ENCODE measurements around the gene PTPRM. TPM values are rescaled to one million over a fixed set of nuclear protein-coding genes. Genes with fewer than 3 reads are reported as not detected.

PTPRM gene
- total and polyA plus RNA-seq, 2 of the 8 experiments (the other 6 are each of a cell fraction or from before 2014, with no cell fraction given), result 4.1 to 7.0 TPM

DNA sequence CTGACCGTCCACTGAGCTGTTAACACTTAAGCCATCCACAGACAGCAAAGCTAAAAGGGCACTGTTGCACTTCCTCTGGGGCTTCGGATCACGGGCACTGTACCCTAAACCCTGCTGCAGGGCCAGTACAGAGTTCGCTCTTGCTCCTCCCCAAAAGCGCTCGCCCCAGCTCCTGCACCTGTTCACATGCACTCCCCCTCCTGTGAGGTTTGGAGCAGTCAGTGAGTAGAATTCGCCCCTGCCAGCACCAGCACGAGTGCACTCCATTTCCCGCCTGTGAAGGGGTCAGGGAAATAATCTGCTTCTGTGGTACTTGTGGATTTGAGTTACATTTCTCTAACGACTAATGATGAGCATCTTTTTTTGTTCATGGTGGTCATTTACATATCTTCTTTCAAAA lies 158.8 kb downstream of the PTPRM start:
- H3K79me1 ChIP-seq (ENCODE audit: low read depth, low read length), result no peaks in the 10 kb centered on the region
- H3K23ac ChIP-seq (ENCODE audit: insufficient read length), result no peak overlapping the region
- no peak overlapping the region for H2AFZ ChIP-seq (ENCODE audit: low read length)
- H2BK120ac ChIP-seq (replicated peaks; ENCODE audit: low read depth, low read length), result no peak overlapping the region
- H4K5ac ChIP-seq (ENCODE audit: insufficient read length, low read depth, low read length), result no peak overlapping the region
- H3K4ac ChIP-seq (replicated peaks; ENCODE audit: insufficient read length, low read depth, low read length), result no peak overlapping the region
- no peak overlapping the region for H3K18ac ChIP-seq (ENCODE audit: extremely low read depth, low read length)
- no peaks in the 10 kb centered on the region for H3K79me2 ChIP-seq (ENCODE audit: control insufficient read depth in 1 of 2, insufficient read depth in 2 of 2, low read length in 2 of 2)
- H3K56ac ChIP-seq (replicated peaks; ENCODE audit: insufficient read length, low read depth, low read length), result no peak overlapping the region
- H3K4me1 ChIP-seq (replicated peaks in 1 of 4; ENCODE audit: control insufficient read depth in 3 of 4, insufficient read depth in 4 of 4, low read length in 3 of 4), result peaks cover 0 to 12% (median 5%) of the 10 kb centered on the region in 4 experiments; a peak in 6 of 7 replicates
- DNase-seq (ENCODE audit: low read depth in 1 of 2, low spot score in 2 of 2) (no peak), FAIRE-seq (no peak)
- POLR2A ChIA-PET (ENCODE audit: partially characterized antibody), result no interaction called here
- H3K4me3 ChIP-seq (ENCODE audit: extremely low read depth in 1 of 4, insufficient read depth in 2 of 4, low read depth in 3 of 4, low read length in 4 of 4), result no peak overlapping the region
- 0 out of 2 replicates have a peak overlapping the region, but pooled peaks have one; percentile 40 for H2BK12ac ChIP-seq (ENCODE audit: low read depth, low read length)
- no peaks in the 10 kb centered on the region for H4K20me1 ChIP-seq (replicated peaks in 1 of 2; ENCODE audit: control insufficient read depth in 1 of 2, insufficient read depth in 2 of 2, low read length in 2 of 2)
- H2AK5ac ChIP-seq (ENCODE audit: low read depth, low read length), result 0 out of 2 replicates have a peak overlapping the region, but pooled peaks have one; percentile 11
- CTCF ChIA-PET (ENCODE audit: partially characterized antibody), result interaction anchor here (1.0 to 3.0 kb wide), 2 partner anchors 9 to 16 kb away, joined by 3 to 11 read pairs; no protein-coding TSS in a partner anchor
- H3K23me2 ChIP-seq (ENCODE audit: low read depth, low read length), result no peaks in the 10 kb centered on the region
- TF ChIP-seq, protein P1, sequence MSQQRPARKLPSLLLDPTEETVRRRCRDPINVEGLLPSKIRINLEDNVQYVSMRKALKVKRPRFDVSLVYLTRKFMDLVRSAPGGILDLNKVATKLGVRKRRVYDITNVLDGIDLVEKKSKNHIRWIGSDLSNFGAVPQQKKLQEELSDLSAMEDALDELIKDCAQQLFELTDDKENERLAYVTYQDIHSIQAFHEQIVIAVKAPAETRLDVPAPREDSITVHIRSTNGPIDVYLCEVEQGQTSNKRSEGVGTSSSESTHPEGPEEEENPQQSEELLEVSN (IDR thresholded peaks at IDR 0.05), result 0 out of 2 replicates have a peak, but pooled peaks have one; percentile 28
- TF ChIP-seq GTF2F1 (IDR thresholded peaks at IDR 0.05; ENCODE audit: borderline replicate concordance, low read depth, low read length), result no peak
- no peak overlapping the region for H2BK15ac ChIP-seq (ENCODE audit: low read length)
- no peak overlapping the region for H2BK5ac ChIP-seq (ENCODE audit: low read depth, low read length)
- H4K91ac ChIP-seq (replicated peaks; ENCODE audit: insufficient read length, low read length), result no peak overlapping the region
- H3K9me3 ChIP-seq (ENCODE audit: insufficient read depth in 2 of 2, low read depth in 1 of 2, low read length in 1 of 2), result no peaks in the 10 kb centered on the region
- 84% methylated on average over 10 of the region's 10 CpGs; no CpG with 5 or more reads in 1 of the 2 experiments for WGBS, 2 experiments (ENCODE audit: extremely low coverage in 1 of 2, insufficient coverage in 1 of 2, insufficient read length in 1 of 2, insufficient replicate concordance in 2 of 2, low coverage in 1 of 2, low lambda C conversion rate in 2 of 2, missing lambda C conversion rate in 1 of 2)
- no peak overlapping the region for H3K4me2 ChIP-seq (ENCODE audit: insufficient read depth in 1 of 2, low read depth in 2 of 2, low read length in 2 of 2)
- H3K9ac ChIP-seq (replicated peaks in 1 of 4; ENCODE audit: extremely low read depth in 1 of 4, low read depth in 3 of 4, low read length in 3 of 4), result no peak overlapping the region
- H2BK20ac ChIP-seq (ENCODE audit: low read length), result 0 out of 2 replicates have a peak overlapping the region, but pooled peaks have one; percentile 29
- H3K27ac ChIP-seq (ENCODE audit: low read depth, low read length), result no peak overlapping the region
- H3K14ac ChIP-seq (ENCODE audit: insufficient read length), result no peak overlapping the region
- H3K27me3 ChIP-seq (replicated peaks in 1 of 4; ENCODE audit: control insufficient read depth in 3 of 4, extremely low read depth in 1 of 4, insufficient read depth in 3 of 4, low read length in 3 of 4), result no peaks in the 10 kb centered on the region
- H3K36me3 ChIP-seq (ENCODE audit: control insufficient read depth in 2 of 4, insufficient read depth in 4 of 4, low read length in 3 of 4), result no peaks in the 10 kb centered on the region
- H4K8ac ChIP-seq (ENCODE audit: extremely low read depth, insufficient read depth, low read length), result no peak overlapping the region
